ENCODE results near the gene NEB. TPM values are rescaled to one million over a fixed set of nuclear protein-coding genes. Genes with fewer than 3 reads are reported as not detected.
"Not testable (repeated sequence)": the region's sequence is repeated elsewhere in the genome, so short reads cannot be mapped to it uniquely, and the experiment has no call there.

The NEB gene
- total RNA-seq, 1 donor from 2014 or later: 0.40 TPM

DNA sequence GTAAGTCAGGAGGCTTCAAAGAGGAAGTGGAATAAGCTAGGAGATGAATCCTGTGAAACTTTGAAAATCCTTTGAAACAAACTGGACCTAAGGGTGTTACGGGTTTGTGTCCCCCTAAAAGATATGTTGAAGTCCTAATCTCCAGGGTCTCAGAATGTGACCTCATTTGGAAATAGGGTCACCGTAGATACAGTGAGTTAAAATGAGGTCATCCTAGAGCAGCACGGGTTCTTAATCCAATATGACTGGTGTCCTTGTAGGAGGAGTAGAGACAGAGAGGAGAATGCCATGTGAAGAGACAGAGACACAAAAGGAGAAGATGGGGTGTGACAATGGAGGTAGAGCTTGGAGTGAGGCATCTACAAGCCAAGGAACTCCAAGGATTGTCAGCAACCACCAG, 26.9 kb upstream of the NEB start:
- no peak for DNase-seq (ENCODE audit: low read depth, low spot score)

DNA sequence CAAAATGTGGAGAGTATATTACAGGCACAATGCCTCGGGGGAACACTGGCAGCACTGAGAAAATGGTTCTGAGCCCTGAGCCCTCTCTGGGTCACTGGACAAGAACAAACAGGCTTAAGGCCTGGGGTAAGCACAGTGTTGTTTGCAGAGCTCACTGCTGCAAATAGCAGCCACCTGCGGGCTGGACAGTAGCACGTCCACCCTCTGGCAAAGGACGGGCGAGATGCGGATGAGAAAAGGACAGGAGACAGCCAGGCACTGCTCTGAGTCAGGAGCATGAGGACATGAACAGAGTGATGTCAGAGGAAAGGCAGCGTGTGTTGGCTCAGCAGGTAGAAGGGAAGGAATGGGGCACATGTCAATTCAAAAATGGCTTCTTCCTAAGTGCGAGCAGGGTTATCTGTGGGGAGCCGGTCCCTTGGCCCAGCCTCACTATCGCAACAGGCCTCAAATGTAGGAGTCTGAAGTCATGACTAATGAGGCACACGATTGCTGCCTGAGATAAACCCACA, 25.9 kb upstream of the NEB start:
- DNase-seq (ENCODE audit: low read depth, low spot score): no peak

DNA sequence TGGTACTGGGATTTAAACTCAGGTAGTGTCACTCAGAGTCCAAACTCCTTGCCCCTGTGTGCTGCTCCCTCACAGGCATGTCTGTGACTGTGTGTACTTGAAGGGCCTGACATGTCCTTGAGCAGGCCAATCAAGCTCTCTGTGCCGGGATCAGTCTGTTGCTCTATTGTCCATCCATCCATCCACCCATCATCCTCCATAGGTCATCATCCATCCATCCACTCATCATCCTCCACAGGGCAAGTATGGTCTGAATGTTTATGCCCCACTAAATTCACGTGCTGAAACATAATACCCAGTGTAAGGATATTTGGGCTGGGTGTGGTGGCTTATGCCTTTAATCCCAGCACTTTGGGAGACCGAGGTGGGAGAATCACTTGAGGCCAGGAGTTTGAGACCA, 24.5 kb upstream of the NEB start:
- DNase-seq (ENCODE audit: low read depth, low spot score): no peak

DNA sequence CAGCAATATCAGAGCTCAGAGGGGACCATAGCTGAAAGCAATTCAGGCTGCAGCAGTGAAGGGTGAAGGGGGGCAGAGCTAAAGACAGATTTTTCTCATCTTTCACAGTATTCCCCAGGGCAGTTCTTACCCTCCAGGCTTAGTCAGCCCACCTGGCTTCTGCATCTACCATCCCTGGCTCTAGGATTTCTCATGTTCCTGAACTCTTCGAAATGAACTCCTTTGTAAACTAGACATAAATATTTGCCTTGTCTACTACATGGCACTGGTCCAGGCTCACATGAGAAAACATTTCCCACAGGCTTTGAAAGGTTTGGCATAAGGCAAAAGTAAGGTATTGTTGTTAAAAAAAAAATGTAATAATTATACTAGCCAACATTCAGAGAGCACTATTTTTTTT, 23.6 kb upstream of the NEB start:
- no peak for DNase-seq (ENCODE audit: low read depth, low spot score)

DNA sequence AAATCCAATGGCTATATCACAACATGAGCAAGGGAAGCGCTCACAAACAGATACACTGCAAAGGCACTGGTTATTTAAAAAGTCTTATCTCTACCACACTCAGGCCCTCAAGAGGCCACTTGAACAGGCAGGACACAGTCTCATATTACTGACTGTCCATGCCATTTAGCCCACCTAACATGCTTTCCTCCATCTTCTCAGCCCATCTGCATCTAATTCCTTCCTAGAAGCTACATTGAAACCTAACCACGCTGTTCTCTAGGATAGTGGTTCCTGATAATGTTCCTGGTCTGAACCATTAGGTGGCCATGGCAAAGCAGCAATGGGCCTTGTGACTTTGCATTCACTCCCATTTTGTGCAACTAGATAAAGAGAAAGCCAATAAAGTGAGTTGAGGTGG, 22.5 kb upstream of the NEB start:
- DNase-seq (ENCODE audit: low read depth, low spot score): no peak

DNA sequence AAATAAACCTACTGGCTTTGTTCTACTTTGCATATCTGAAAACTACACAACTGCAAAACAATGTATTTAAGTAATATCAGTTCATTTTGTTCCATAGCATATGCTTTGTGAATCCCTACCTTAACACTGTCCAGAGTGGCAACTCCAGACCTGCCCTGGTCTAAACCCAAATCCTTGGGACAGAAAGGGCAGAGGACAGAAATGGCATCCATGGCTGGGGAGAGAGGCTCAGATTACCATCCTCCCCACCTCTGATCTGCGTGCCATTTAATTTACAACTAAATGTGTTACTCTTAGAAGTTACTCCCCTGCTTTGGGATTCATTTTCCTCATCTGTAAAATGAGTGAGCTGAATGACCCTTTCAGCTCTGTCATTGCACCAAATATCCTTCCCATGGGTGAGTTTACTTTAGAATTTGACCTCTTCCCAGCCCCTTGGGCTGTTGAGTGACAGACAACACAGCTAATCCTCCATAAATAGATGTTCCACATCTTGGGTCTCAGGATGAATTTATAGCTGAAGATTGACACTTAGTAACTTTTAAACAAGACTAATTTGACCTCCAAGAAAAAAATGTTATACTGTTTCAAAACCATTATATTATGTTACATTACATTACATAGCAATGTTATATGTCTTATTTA, 20.1 kb upstream of the NEB start:
- DNase-seq (ENCODE audit: low read depth, low spot score): no peak

DNA sequence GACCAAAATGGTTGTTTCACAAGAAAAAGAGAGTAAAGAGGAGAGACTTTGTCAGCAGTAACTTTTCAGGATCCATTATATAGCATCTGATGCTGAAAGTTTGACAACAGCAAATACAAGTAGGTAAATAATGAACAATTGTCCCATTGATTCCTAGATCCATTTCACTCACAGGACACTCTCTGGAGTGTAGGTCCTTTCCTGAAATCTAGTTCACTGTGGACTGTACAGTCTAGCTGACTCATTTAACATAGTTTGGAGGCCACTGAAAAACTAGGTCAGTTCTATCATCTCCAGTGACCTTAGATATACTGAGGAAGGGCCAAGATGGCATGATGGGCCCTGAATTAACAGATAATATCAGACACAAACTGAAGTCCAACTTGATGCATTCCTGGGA, 19.3 kb upstream of the NEB start:
- DNase-seq (ENCODE audit: low read depth, low spot score): no peak

DNA sequence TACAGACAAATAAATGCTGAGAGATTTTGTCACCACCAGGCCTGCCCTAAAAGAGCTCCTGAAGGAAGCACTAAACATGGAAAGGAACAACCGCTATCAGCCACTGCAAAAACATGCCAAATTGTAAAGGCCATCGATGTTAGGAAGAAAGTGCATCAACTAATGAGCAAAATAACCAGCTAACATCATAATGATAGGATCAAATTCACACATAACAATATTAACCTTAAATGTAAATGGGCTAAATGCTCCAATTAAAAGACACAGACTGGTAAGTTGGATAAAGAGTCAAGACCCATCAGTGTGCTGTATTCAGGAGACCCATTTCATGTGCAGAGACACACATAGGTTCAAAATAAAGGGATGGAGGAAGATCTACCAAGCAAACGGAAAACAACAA, 11.0 kb upstream of the NEB start:
- DNase-seq (ENCODE audit: low read depth, low spot score): not testable (repeated sequence)

DNA sequence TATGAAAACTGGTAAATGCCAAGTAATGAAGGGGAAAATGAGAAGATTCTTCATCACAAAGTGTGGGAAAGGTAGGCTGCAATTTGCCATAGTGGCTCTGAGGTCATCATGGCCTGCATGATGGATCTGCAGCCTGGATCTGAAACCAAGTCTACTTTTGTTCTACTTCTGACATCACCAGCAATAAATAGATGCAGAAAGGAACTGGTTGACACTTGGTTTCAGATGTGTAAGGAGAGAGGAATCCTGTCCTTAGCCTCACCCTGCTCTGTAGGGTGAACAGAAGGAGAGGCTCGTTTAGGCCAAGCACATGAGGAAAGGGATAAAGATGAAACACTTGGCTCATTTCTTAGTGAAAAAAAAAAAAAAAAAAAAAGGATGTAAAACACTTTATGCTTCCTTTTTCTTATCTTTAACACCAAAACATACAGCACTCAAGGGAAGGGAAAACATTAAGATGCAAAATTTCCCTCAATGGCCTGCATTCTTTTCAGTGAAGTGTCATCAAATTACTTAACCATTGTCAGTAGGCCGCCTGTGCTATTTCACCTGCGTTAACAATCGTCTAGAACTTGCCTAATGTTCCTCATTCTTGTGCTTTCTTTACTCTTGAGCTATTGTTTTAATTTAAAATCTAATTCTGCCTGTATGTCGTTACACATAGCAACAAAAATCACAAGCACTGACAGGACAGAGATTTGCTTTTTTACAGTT, 3.9 kb downstream of the NEB start:
- no peak for DNase-seq (ENCODE audit: low read depth, low spot score)

DNA sequence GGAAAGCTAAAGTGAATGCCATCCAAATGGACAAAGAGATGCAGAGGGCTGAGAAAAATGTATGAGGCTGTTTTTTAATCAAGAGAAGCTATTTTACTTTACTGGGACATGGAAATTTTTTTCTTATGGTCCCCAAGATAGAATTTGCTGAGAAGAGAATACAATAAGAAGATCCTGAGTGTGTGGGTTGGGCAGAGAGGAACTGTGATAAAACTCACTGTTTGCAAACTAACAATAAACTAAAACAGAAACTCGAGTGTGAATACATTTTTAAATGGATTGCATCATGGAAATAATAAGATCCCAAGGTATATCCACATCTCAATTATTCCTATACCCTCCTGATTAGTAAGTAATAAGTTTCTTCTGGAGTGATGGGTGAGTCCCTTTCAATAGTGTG, 4.4 kb downstream of the NEB start:
- DNase-seq (ENCODE audit: low read depth, low spot score): no peak

DNA sequence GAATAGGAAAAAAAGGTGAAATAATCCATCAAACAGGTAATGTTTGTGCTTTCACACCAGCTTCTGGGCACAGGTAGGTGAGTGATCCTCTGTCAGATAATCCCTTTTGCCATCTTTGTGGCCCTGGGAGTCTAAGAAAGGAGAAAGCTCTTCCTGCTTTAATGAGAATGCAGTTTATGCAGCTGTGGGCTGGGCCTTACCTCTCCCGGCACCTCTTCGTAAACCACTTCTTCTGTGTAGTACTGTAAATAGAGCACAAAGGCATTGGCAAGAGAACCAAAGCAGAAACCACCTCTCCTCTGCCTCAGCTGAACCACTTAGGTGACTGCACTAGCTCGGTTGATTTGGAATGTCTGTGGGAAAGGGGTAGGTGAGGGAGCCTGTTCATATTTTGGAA, 4.9 kb downstream of the NEB start:
- DNase-seq (ENCODE audit: low read depth, low spot score): no peak

DNA sequence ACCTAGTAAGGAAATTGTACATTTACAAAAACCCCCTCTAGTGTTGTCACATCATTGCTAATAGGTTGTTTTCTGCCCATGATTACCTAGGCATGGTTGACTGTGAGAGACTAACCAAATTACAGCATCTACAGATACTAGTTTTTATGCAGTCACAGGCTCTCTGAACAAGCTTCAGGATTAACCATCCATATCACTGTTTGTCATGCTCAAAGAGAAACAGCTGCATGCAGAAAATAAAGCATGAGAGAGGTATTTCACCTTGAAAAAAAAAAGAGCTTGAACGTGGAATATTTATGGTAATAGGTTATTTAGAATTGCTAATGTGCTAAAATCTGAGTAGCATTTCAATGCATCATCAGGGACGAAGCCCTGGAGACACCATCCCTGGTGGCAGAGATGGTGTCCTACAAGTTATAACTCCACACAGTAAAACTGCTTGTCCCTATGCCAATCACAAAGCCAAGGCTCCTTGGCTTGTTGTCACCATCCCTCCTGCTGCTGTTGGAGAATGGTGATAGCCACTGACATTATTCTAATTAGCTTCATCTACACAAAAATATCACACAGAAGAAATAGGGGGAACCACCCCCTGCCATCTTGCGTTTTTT, 5.4 kb downstream of the NEB start:
- no peak for DNase-seq (ENCODE audit: low read depth, low spot score)

DNA sequence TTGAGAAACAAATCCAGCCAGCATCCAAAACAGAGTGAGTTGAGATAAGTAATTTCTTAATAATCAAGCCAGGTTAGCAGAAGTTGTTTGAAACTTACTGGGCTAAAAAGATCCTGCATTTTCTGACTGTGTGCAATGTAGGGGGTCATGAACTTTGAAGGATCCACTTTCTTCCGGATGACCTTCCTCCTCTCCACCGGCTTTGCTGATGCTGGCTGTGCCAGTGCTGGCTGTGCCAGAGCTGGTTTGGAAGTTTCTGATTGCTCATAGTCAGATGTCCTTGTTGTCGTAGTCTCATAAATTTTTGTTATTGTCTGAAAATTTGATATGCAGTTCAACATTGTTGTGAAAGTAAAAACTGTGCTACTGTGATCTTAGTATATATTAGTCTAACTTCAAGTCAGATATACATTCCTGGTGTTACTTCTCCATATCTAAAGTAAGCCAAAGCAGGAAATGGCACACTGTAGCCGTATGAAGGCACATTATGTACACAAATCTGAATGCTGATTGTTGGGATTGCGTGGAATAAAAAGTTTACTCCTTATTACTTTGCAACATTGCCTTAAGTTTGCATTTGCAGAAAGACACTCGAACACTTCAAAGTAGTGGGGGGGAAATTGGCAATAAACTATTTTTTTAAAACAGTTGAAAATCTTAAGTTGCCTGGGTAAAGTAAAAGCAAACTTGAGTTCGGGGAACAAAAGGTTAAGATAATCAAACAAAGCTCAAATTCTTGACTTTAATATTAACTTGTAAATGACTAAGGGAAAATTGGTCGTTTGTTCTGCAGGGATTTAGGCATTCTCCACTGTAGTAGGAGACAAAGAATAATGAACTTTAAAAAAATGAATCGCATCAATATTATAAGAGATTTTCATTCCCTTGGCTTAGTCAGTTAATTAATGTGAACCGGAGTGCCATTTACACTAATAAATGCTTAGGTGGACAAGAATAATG, 6.4 kb downstream of the NEB start:
- DNase-seq (ENCODE audit: low read depth, low spot score): no peak

DNA sequence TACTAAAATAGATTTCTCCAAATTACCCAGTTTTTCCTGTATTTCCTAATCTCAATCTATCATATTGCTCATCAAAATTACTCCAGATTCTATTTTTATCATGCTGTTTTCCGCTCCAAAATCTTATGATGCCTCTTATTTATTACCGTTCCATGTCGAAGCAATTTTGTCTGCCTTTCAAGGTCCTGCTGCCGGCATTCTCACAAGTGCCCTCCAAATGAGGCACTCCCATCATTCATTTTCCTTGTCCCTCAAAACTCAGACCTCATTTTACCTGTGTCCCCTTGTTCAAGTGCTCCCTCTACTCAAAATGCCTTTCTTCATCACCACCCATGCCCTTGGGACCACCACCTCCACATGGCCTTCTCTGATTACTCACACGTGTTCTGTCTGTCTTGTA, 13.1 kb downstream of the NEB start:
- DNase-seq (ENCODE audit: low read depth, low spot score): no peak

DNA sequence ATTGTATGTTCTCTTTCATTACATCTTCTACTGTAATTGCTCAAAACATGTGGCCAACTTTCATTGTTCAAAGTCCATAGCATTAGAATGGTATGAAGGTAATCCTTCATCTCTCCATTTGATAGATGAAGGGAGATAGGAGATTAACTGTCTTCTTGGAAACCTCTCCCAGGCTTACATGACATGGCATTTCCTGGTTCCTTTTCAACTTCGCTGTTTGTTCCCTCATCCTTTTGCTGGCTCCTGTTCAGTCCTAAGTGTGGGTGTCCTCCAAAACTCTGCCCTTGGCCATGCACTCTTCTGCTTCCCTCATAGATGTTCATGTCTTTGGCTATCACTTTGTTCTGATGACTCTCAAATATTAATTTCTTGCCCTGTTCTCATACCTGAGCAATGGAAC, 13.8 kb downstream of the NEB start:
- no peak for DNase-seq (ENCODE audit: low read depth, low spot score)

DNA sequence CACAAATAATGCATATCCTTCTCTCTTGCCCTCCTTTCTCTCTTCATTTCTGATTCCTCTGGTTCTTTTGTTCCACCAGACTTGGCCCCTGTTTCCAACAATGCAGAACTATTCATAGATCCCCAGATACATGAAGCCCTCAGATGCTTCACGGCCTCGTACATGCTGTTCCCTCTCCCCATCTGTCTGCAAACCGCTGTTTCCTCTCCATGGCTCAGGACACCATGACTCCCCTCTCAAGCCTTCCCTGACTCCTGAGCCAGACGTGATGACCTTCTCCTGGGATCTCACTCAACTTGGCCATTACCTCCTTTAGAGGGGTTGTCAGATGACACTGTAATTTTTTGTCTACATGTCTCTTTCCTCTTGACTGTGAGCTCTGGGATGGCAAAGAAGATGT, 15.5 kb downstream of the NEB start:
- no peak for DNase-seq (ENCODE audit: low read depth, low spot score)

DNA sequence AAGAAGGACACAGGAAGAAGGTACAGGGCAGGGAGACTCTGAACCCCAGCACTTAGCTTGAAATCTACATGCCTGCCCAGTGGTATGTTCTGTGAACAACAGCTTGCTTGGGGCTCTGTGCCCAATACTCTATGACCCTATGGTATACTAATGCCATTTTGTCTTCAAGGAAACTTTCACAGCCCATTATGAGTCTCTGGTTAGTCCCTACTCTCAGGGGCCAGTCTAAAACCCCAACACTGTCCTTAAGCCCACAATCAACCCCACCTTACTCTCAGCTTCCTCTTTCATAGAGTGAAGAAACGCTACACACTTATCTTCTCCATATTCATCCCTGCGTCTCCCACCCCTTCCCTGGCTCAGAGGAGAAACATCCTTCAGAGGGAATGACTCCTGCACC, 16.0 kb downstream of the NEB start:
- no peak for DNase-seq (ENCODE audit: low read depth, low spot score)

DNA sequence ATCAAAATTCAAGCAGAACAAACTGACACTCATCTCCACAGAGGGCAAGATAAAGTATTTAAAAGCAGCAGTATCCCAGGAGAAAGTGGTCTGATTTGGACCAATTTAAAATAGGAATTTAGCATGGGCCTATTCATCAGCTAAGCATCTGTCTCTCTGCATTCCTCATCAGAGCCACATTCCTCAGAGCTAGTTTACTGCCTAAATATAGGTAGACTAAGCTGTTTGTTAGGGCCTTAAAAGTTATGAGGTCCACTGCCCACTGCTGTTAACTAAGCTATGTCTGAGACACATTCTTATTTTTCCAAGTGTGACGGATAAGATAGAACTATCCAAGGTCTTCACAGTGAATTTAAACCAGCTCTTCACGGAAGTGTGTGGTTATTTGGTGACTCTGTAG, 17.6 kb downstream of the NEB start:
- DNase-seq (ENCODE audit: low read depth, low spot score): no peak

DNA sequence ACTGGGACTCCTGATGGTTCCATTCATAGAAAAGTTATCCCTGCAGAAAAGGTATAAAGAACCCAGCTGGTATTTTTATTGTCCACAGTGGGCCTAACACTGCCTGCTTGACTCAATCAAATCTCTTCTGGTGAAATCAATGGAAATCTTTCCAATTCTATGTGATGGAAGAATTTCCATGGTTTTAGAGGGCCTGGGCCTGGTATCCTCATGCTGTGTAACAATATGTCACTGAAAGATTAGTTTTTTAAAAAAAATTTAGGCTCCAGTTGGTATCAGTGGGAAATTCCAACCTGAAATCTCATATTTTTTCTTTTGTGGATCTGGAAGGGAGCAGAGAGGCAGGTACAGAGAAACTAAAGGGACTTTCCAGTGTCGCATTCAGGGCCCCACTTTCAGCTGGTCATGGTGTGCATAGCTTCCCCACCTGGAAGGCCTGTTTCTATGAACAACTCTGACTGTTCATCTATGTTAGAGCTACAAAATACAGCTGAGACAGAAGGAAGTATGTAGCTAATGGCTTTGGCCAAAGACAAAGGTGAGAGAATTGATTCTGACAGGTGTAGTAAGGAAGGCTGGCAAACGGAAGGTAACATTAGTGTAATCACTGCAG, 20.9 kb downstream of the NEB start:
- DNase-seq (ENCODE audit: low read depth, low spot score): no peak

DNA sequence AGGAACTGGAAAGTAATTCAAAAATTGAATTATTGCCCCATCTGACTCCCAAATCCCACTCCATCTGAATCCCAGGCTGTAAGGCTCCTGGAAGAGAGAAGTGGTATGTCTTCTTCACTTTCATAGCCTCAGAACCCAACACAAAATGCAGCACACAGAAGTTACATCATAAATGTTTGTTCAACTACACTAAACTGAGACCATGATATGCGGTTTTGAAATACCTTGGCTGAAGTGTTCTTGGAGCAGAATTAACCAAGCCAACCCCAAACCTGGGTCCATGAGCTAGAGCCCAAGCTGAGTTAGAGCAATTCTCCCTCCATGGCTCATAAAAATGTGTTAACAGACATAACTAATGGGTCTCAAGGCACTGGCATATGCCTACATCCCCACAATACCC, 23.3 kb downstream of the NEB start:
- DNase-seq (ENCODE audit: low read depth, low spot score): no peak

DNA sequence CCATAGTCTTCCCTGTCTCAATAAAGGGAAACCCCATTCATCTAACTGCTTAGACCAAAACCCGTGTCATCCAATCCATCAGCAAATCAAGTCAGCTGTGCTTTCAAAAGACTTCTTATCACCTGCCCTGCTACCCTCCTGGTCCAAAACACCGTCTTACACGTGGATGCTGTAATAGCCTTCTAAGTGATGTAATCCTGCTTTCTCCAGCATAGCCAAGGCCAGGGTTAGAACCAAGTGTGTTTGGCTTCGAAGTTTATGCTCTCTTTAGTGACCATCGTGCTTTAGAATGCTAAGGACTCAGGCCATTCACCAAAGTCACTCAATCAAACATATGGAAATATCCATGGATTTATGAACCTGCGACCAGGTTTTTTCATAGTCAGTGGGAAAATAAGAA, 25.5 kb downstream of the NEB start:
- no peak for DNase-seq (ENCODE audit: low read depth, low spot score)
